Sigmoid colon (tissue), 7 donors: ENCODE results near the gene TGFBR1. TPM values are rescaled to one million over a fixed set of nuclear protein-coding genes. Genes with fewer than 3 reads are reported as not detected.

Experiments
- DNase-seq: peaks from one replicate; pipeline ENCODE4 v3.0.0-alpha.2; 2019
- H3K27ac ChIP-seq, 4 donors: fragments of 200-600 bp; sonication (generic); one replicate each; pipeline ENCODE4 v1.5.1; 2016 to 2019; ENCODE audit warnings: mild to moderate bottlenecking in 1 of 4
- H3K27me3 ChIP-seq, 3 donors: fragments of 200-600 bp; sonication (generic); one replicate each; pipeline ENCODE4 v1.5.1; 2019; ENCODE audit warnings: mild to moderate bottlenecking in 1 of 3
- H3K36me3 ChIP-seq, 4 donors: fragments of 200-600 bp; sonication (generic); one replicate each; pipeline ENCODE4 v1.5.1; 2016 to 2019
- H3K4me1 ChIP-seq, 4 donors: fragments of 200-600 bp; sonication (generic); one replicate each; pipeline ENCODE4 v1.5.1; 2017 to 2019
- H3K4me3 ChIP-seq, 4 donors: fragments of 200-600 bp; sonication (generic); one replicate each; pipeline ENCODE4 v1.5.1; 2017 to 2019; ENCODE audit warnings: mild to moderate bottlenecking in 2 of 4, moderate library complexity in 1 of 4
- H3K9me3 ChIP-seq, 4 donors: fragments of 200-600 bp in 3 of 4; sonication (generic) in 3 of 4; one replicate each; pipeline versions ENCODE4 v1.5.1 to v1.6.1; 2013 to 2019
- CTCF ChIP-seq, 4 experiments: fragments of 450-650 bp in 3 of 4; fragments of 200-600 bp in 1 of 4; IDR thresholded peaks; one replicate each; pipeline ENCODE4 v1.5.1; 2016 to 2019; ENCODE audit warnings: antibody characterized with exemption in 4 of 4, mild to moderate bottlenecking in 3 of 4, moderate library complexity in 2 of 4
- EP300 ChIP-seq, 4 donors: sonication (generic); formaldehyde crosslinking; IDR thresholded peaks; one replicate each; pipeline ENCODE4 v1.6.1; 2017; ENCODE audit warnings: antibody characterized with exemption in 4 of 4
- POLR2A ChIP-seq, 2 donors: fragments of 450-650 bp; IDR thresholded peaks; one replicate each; pipeline ENCODE4 v1.6.1; 2016; ENCODE audit warnings: antibody characterized with exemption in 2 of 2, mild to moderate bottlenecking in 2 of 2, moderate library complexity in 2 of 2
- POLR2AphosphoS5 ChIP-seq, 4 donors: sonication (generic); formaldehyde crosslinking; IDR thresholded peaks; one replicate each; pipeline ENCODE4 v1.6.1; 2017; ENCODE audit warnings: antibody characterized with exemption in 4 of 4
- WGBS, 2 donors: extraction: QIAGEN DNeasy Blood & Tissue Kit; methylation state at CpG; one replicate each; pipeline ENCODE4 v1.1.7; 2013; 5-methylcytosine and 5-hydroxymethylcytosine counted together
- intact Hi-C: fragments of 100-400 bp; cut with DNase I; formaldehyde crosslinking; loops from one replicate; pipeline ENCODE4 v1.15.1; 2023
- polyA plus RNA-seq, 3 donors: library from polyadenylated mRNA; stranded (reverse); fragments of 200-250 nt; gene quantifications; one replicate each; pipeline ENCODE4 v1.2.3, GENCODE V29; 2013
- total RNA-seq, 4 donors: library from RNA; depleted of rRNA; stranded (reverse); fragments of >200 nt; gene quantifications; one replicate each; pipeline ENCODE4 v1.1.0, GENCODE V29; 2016
- donor health status: healthy with polysubstance abuse.
- donor health status: Bipolar disorder and iron deficiency.
- donor health status: healthy.

TGFBR1 gene
- total and polyA plus RNA-seq, 7 donors, result 3.9 to 84.3 (median 48.4) TPM

GRCh38 chr9:99087462-99087861 lies 17.5 kb upstream of the TGFBR1 start:
- peaks cover 0 to 11% (median 8%) of the 10 kb centered on the region in 4 donors for H3K4me1 ChIP-seq
- TF ChIP-seq EP300 (IDR thresholded peaks at IDR 0.05), result no peak
- no peak for TF ChIP-seq POLR2AphosphoS5 (IDR thresholded peaks at IDR 0.05)
- TF ChIP-seq POLR2A (IDR thresholded peaks at IDR 0.05), result no peak
- no peak for TF ChIP-seq CTCF (IDR thresholded peaks at IDR 0.05)
- WGBS, 2 donors, result 93 to 94% methylated on average over 3 of the region's 3 CpGs
- no peaks in the 10 kb centered on the region for H3K27me3 ChIP-seq
- no peak for DNase-seq
- no peak overlapping the region for H3K27ac ChIP-seq
- no peak overlapping the region for H3K4me3 ChIP-seq
- no peaks in the 10 kb centered on the region for H3K36me3 ChIP-seq
- intact Hi-C loops, result no loop called here
- no peaks in the 10 kb centered on the region for H3K9me3 ChIP-seq

- peaks cover 0 to 8% (median 1%) of the 10 kb centered on the region in 4 donors for H3K4me1 ChIP-seq
- no peak overlapping the region for H3K27ac ChIP-seq
- TF ChIP-seq EP300 (IDR thresholded peaks at IDR 0.05) (no peak), POLR2AphosphoS5 (IDR thresholded peaks at IDR 0.05) (no peak), CTCF (IDR thresholded peaks at IDR 0.05) (no peak), POLR2A (IDR thresholded peaks at IDR 0.05) (no peak)
- no peaks in the 10 kb centered on the region for H3K27me3 ChIP-seq
- intact Hi-C loops, result no loop called here
- H3K36me3 ChIP-seq, result no peaks in the 10 kb centered on the region
- no peak overlapping the region for H3K4me3 ChIP-seq
- no peak for DNase-seq
- H3K9me3 ChIP-seq, result no peaks in the 10 kb centered on the region
- 89 to 91% methylated on average over 5 of the region's 5 CpGs for WGBS, 2 donors
These were observed 14.4 kb upstream of the TGFBR1 start for GRCh38 chr9:99090336-99091130.

- no peak overlapping the region for H3K4me3 ChIP-seq
- no peaks in the 10 kb centered on the region for H3K4me1 ChIP-seq
- intact Hi-C loops, result no loop called here
- H3K27ac ChIP-seq, result no peak overlapping the region
- WGBS, 2 donors, result 74 to 84% methylated on average over 6 of the region's 6 CpGs
- DNase-seq, result no peak
- H3K36me3 ChIP-seq, result no peaks in the 10 kb centered on the region
- no peak for TF ChIP-seq CTCF (IDR thresholded peaks at IDR 0.05)
- TF ChIP-seq POLR2AphosphoS5 (IDR thresholded peaks at IDR 0.05), result no peak
- TF ChIP-seq EP300 (IDR thresholded peaks at IDR 0.05), result no peak
- TF ChIP-seq POLR2A (IDR thresholded peaks at IDR 0.05), result no peak
- no peaks in the 10 kb centered on the region for H3K27me3 ChIP-seq
- no peaks in the 10 kb centered on the region for H3K9me3 ChIP-seq
These were observed 12.0 kb upstream of the TGFBR1 start for GRCh38 chr9:99092643-99093491.

- 87 to 89% methylated on average over 3 of the region's 3 CpGs for WGBS, 2 donors
- H3K36me3 ChIP-seq, result no peaks in the 10 kb centered on the region
- H3K27me3 ChIP-seq, result no peaks in the 10 kb centered on the region
- TF ChIP-seq EP300 (IDR thresholded peaks at IDR 0.05), result no peak
- no peaks in the 10 kb centered on the region for H3K4me1 ChIP-seq
- DNase-seq, result no peak
- no peak overlapping the region for H3K4me3 ChIP-seq
- intact Hi-C loops, result no loop called here
- no peak overlapping the region for H3K27ac ChIP-seq
- H3K9me3 ChIP-seq, result no peaks in the 10 kb centered on the region
These were observed 11.5 kb upstream of the TGFBR1 start for GRCh38 chr9:99093492-99093791.

- intact Hi-C loops, result no loop called here
- no peak overlapping the region for H3K27ac ChIP-seq
- H3K27me3 ChIP-seq, result no peaks in the 10 kb centered on the region
- no peaks in the 10 kb centered on the region for H3K9me3 ChIP-seq
- no peak overlapping the region for H3K4me3 ChIP-seq
- 70 to 72% methylated on average over 3 of the region's 3 CpGs for WGBS, 2 donors
- H3K4me1 ChIP-seq, result no peaks in the 10 kb centered on the region
- H3K36me3 ChIP-seq, result no peaks in the 10 kb centered on the region
- no peak for DNase-seq
- TF ChIP-seq POLR2A (IDR thresholded peaks at IDR 0.05), result no peak
- TF ChIP-seq POLR2AphosphoS5 (IDR thresholded peaks at IDR 0.05), result no peak
These were observed 9.3 kb upstream of the TGFBR1 start for GRCh38 chr9:99095565-99095964.
